ENCODE measurements around the gene BAG3.

DNA sequence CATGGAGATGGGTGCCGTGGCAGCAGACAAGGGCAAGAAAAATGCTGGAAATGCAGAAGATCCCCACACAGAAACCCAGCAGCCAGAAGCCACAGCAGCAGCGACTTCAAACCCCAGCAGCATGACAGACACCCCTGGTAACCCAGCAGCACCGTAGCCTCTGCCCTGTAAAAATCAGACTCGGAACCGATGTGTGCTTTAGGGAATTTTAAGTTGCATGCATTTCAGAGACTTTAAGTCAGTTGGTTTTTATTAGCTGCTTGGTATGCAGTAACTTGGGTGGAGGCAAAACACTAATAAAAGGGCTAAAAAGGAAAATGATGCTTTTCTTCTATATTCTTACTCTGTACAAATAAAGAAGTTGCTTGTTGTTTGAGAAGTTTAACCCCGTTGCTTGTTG lies 25.9 kb downstream of the BAG3 start:
- no peak for TF ChIP-seq NANOG (IDR thresholded peaks at IDR 0.05; ENCODE audit: insufficient read depth, low read depth, low read length, poor library complexity, severe bottlenecking)
- TF ChIP-seq POLR2A (IDR thresholded peaks at IDR 0.05; ENCODE audit: control extremely low read depth in 1 of 2, low read depth in 2 of 2, low read length in 2 of 2), result no peak
- TF ChIP-seq CHD1 (IDR thresholded peaks at IDR 0.05; ENCODE audit: low read depth, low read length), result no peak
- TF ChIP-seq, protein P1, sequence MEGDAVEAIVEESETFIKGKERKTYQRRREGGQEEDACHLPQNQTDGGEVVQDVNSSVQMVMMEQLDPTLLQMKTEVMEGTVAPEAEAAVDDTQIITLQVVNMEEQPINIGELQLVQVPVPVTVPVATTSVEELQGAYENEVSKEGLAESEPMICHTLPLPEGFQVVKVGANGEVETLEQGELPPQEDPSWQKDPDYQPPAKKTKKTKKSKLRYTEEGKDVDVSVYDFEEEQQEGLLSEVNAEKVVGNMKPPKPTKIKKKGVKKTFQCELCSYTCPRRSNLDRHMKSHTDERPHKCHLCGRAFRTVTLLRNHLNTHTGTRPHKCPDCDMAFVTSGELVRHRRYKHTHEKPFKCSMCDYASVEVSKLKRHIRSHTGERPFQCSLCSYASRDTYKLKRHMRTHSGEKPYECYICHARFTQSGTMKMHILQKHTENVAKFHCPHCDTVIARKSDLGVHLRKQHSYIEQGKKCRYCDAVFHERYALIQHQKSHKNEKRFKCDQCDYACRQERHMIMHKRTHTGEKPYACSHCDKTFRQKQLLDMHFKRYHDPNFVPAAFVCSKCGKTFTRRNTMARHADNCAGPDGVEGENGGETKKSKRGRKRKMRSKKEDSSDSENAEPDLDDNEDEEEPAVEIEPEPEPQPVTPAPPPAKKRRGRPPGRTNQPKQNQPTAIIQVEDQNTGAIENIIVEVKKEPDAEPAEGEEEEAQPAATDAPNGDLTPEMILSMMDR (IDR thresholded peaks at IDR 0.05; ENCODE audit: control extremely low read depth in 1 of 3, insufficient read depth in 1 of 3, low read depth in 1 of 3, low read length in 3 of 3), result no peak
- no peak for TF ChIP-seq HDAC6 (IDR thresholded peaks at IDR 0.05; ENCODE audit: low read depth, low read length)
- TF ChIP-seq YY1 (IDR thresholded peaks at IDR 0.05; ENCODE audit: low read depth, low read length), result no peak
- TF ChIP-seq CREB1 (IDR thresholded peaks at IDR 0.05), result no peak

Data from H1 (cell line).